Stimulated activated CD4-positive, alpha-beta T cell treated with anti-CD3 and anti-CD28 coated beads, Interleukin-12 subunit alpha, Interleukin-12 subunit beta, amount 100 ng/mL, for 24 hours (primary cell): ENCODE data around the gene MLLT10.
A peak's percentile ranks its signal among the peaks of the same experiment; 100 is the strongest.

Experiments used
- DNase-seq, 2 experiments: peaks; one replicate each; pipeline ENCODE4 v3.0.0-alpha.2; 2020; ENCODE audit warnings: low read depth in 2 of 2

The MLLT10 gene

DNA sequence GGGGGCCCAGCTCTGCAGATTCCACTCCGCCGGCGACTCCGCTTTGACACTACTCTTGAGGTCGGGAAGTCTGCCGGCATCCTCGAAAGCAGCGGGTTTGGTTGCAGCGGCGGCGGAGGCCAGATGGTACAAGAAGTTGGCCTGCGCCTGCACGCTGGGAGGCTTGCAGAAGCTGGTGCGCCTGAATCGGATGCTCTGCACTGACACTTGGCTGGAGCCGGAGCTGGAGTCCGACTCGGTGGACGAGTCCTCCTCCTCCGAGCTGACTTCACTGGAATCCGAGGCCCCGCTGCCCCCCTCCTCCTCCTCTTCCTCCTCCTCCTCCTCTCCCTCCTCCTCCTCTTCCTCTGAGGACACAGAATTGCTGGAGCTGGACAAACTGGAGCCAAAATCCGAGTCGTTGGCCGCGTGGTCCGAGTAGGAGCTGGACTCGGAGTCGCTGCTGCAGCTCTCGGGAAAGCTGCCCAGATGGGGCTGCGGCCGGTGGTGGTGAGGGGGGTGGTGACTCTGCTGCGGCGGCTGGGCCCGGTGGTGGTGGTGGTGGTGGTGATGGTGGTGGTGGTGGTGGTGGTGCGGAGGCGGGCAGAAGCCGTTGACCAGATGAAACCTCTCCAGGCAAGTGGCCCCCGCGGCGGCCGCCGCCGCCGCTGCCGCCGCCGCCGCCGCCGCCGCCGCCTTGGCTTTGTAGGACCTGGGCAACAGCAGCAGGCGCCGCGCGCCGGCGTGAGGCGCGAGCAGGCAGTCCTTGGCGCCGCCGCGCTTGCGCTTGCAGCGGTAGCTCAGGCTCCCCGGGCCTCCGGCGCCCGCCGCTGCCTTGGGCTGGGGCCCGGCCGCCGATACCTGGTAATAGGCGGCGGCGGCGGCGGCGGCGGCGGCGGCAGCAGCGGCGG lies 17.5 kb upstream of the MLLT10 start:
- peak in 1 of 2 experiments; percentile 38 for DNase-seq

- peak in 1 of 2 experiments; percentile 23 for DNase-seq
Measured at GRCh38 chr10:21517134-21518031, 16.6 kb upstream of the MLLT10 start.

DNA sequence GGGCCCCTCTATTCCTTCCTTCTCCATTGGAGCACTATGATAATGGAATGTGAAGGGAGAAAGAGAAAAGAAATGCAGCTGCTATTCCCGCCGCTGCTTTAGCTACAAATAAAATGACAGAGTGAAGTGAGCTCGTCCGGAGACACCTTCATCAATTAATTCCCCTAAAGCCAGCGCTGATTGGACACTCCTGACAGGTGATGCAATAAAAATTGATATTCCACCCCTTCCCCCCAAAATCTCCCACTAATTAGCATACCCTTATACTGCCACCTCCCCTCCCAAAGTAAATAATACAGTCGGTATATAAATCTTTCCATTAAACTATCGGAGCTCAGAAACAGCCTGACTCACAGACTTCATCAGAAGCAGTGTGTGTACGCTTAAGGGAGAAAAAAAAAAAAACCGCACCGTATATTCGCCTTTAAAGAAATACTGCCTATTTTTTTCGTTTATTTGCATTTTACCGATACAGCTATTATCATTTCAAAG lies 15.8 kb upstream of the MLLT10 start:
- no peak for DNase-seq

GRCh38 chr10:21518641-21519396 lies 15.2 kb upstream of the MLLT10 start:
- DNase-seq = no peak

GRCh38 chr10:21519397-21519933 lies 14.6 kb upstream of the MLLT10 start:
- DNase-seq = no peak

- no peak for DNase-seq
Measured at GRCh38 chr10:21519941-21520436, 14.0 kb upstream of the MLLT10 start.

- DNase-seq = no peak
Measured at GRCh38 chr10:21520509-21520908, 13.5 kb upstream of the MLLT10 start.

- no peak for DNase-seq
Measured at GRCh38 chr10:21520949-21521348, 13.1 kb upstream of the MLLT10 start.

DNA sequence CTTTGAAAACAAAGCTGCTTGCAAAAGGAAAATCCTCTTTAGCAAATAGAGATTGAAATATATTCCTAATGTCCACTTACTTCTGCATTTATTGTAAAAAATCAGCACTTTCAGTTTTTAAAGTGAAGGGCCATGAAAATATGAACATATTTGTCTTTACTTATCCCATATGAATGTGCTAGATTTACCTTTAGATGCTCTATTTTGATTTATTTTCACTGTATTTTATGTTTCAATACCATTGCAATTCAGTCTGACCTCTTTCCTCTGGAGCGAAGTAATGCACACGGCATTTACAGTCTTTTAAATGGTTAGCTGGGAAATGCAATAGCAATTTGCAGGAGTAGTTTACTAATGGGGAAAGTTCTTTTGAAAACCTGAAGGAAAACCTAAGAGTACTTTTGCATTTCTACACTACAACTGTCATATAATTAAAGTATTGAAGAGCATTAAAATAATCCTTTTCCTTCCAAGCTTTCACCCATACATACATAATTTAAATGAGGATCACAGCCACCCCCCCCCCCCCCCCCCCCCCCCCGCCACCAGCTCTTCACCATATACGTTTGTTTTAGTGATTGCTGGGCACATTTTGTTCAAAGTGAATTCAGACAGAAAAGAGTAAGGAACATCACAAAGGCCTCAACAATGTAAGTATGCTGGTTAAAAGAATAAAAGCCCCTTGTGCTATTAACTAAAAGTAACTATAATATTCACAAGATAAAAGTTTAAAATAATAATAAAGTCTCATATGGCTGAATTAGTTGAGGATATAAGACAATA lies 12.1 kb upstream of the MLLT10 start:
- no peak for DNase-seq

GRCh38 chr10:21522631-21523406 lies 11.2 kb upstream of the MLLT10 start:
- no peak for DNase-seq

- DNase-seq = no peak
Measured at GRCh38 chr10:21523557-21524008, 10.4 kb upstream of the MLLT10 start.

- no peak for DNase-seq
Measured at GRCh38 chr10:21524131-21524525, 9.9 kb upstream of the MLLT10 start.

DNA sequence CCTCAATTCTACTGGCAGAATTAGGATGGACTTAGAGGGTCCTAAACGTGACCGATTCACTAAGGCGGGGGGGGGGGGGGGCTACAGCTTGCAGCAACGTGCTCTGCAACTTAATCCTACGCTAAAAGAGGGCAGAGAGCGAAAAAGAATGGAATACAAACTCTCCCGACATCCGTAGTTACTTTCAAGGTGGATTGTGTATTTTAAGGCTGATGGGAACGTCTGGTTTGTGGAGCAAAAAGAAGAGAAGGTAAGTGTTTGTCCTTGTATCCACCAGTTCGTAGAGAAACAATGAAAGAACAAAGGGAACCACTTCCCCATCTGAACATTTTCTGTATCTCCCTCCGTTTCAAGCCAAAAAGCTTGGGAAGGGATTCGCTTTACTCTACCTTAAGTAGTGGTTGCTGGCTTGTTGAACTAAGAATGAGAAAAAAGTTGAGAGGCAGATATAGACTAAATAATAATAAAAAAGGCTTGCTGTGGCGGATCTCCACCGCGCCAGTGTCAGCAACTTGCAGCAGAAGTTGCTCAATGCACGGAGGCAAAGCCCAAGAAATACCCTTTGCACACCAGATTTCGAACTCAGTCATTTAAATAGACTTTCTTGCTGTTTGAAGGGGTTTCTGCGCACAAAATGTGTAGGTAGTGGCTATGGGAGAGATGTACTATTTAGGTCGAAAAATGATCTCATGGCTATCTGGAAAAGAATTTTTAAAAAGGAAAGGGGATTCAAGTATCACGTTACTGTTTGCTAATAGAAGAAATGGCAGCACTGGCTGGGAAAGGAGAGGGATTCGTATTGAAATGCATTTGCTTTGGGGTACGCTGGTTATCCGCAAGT lies 9.3 kb upstream of the MLLT10 start:
- DNase-seq = no peak

- peak; percentile 49 to 66 for DNase-seq
Measured at GRCh38 chr10:21525367-21526187, 8.5 kb upstream of the MLLT10 start, which contains the start of gene SKIDA1. Gene SKIDA1 (minus strand): TSS chr10:21525682. CDS start chr10:21517822, 7,860 bp downstream.

- peak; percentile 31 to 50 for DNase-seq
Measured at GRCh38 chr10:21526188-21526859, 7.7 kb upstream of the MLLT10 start.

DNA sequence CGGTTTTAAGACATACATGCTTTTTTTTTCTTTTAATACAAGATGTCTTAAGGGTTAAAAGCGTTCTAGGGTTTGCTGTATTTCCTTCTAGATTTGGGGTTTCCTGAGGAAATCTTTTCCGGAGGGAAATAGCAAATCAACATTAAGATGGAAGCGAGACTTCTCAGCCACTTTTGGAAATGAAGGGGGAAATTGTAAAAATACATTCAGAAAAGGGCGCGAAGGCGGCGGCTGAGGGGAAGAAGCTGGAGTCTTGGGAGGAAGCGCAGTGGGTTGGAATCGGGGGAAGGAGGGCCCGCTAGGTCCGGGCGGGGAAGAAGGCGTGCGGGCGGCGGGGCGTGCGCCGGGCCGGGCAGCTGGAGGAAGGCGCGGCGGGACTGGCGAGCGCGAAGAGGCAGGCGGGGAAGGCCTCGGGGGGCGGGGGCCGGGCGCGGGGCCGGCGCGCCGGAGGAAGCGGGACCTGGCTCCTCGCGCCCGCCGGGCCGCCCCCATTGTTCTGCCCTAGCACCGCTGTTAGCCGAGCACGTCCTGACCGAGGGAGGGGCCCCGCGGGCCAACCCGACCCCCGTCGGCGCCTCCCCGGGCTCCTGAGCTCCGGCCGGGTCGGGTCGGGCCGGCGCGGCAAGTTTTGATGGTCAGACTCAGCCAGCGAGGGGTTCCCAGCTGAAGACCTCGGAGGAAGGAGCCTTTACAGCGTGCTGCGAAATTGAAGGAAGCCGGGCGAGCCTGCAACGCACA lies 7.0 kb upstream of the MLLT10 start:
- DNase-seq = peak; percentile 11 to 41
